Measurements from ENCODE around the gene GOLGA6L10.
"Not testable (repeated sequence)": the region's sequence is repeated elsewhere in the genome, so short reads cannot be mapped to it uniquely, and the experiment has no call there.

The GOLGA6L10 gene

DNA sequence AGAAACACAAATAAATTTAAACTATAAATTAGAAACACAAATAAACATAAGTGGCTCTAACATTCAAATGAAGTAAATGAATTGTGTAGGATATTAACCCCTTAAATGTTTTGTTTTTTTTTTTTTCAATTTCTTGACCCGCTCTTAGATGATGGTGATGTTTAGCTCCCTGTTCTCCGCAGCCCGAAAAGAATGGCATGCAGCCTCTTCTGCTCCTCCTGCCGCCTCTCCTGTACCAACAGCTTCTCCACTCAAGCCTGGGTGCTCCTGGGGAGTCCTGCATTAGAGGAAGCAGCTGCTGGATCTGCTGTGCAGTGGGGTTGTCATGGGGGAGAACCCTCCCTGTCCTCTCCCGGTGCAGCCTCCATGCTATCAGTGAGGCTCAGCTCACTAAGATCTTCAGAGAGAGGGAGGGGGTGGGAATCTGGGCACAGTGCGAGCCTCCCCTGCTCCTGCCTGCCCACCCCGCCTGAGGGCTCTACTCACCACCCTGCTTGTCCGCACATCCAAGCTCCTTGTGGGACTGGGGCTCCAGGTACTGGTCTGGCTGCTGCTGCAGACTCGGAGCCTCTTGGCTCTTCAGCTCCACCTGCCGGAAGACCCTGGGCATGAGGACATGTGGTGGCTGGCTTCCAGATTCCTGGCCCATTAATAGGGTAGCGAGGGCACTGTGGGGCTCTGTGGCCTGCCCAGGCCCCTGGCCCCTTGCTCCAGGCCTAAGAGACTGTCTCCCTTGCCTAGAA is 6.5 kb downstream of the GOLGA6L10 start:
- not testable (repeated sequence) for DNase-seq (ENCODE audit: low spot score)

DNA sequence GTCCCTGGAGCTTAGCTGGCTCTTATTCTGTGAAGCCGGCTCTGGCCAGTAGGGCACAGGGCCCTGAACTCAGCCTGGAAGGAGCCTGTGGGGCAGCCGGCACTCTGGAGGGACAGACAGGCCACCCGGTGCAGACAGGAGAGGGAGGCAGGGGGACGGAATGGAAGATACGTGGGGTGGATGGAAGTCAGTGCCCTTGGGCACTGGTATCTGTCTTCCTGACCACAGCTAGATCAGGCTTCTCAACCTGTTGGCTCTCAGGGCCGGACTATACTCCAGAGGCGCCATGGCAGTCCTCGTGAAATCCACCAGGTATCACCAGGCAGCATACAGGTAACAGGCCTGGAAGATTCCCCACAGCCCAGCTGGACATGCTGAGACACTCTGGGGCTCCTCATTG is 10.7 kb downstream of the GOLGA6L10 start:
- DNase-seq (ENCODE audit: low spot score), result not testable (repeated sequence)

DNA sequence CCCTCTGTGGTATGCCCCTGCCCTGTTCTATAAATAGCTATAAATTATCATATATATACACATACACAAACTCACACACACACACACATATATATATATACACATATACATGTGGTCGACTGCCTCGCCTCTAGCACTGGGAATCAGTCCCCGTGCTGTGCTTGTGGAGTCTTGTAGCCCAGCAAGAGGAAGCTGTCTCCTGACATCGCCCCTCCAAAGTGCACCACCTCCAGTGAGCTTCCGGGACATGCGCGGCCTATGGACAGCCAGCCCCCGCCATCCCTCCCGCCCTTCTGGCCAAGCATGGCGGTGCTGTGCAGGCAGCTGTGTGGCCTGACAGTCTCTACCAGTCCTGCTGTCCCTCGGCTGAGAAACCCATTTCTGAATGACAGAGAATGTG is 11.2 kb downstream of the GOLGA6L10 start:
- DNase-seq (ENCODE audit: low spot score), result not testable (repeated sequence)

DNA sequence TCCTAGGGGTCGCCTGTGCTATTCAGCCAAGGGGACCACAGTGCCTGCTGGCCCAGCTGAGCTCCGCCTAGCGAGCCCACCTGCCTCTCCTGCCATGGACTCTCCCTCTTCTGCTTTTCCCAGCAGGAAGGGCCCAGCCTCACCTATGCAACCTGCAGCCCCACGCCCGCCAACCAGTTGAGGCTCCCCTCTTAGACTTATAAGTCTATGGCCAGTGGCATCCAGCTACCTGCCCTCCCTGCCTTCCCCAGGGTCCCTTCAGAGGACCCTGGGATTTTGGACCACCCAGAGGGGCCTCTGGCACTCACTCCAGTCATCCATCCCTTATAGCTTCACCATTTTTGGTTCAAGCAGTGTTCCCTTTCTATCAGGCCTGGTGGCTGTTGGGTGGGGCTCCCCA is 12.2 kb downstream of the GOLGA6L10 start:
- DNase-seq (ENCODE audit: low spot score), result not testable (repeated sequence)

DNA sequence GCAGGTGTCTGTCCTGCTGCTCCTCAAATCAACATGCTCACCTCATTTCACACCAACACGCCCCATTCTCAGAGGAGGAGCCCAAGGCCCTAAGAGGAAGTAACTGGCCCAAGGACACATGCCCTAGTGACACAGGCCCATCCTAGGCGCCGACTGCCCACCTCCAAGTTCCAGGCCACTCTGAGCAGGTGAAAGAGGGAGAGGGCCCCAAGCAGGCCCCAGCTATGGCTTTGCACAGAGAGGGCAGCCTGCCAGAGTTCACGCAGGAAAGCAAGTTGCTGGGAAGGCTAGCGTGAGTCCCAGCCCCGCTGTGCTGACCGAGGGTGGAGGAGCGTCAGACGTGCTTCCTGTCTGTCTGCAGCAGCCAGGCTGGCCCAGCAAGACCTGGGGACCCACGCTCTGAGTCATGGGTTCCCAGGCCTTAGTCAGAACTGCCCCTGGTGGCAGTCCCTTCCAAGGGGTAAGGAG is 13.1 kb downstream of the GOLGA6L10 start:
- not testable (repeated sequence) for DNase-seq (ENCODE audit: low spot score)

DNA sequence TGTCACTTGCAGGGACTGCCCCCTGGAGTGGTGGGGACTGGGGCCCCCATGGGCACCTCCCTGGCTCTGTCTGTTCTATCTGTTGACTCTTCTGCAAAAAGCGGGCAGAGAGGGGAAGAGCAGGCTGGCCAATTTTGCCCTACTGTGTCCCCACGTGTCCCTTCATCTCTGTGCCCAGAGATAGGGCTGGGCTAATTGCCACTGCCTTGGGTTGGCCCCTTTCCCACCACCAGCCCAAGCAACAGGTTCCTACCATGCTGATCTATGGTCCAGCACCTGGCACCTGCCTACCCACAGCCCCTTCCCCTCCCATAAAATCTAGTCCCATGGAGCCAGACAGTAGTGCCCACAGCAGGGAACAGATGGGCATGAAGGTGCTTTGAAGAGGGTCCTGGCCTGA is 14.3 kb downstream of the GOLGA6L10 start:
- DNase-seq (ENCODE audit: low spot score), result not testable (repeated sequence)

DNA sequence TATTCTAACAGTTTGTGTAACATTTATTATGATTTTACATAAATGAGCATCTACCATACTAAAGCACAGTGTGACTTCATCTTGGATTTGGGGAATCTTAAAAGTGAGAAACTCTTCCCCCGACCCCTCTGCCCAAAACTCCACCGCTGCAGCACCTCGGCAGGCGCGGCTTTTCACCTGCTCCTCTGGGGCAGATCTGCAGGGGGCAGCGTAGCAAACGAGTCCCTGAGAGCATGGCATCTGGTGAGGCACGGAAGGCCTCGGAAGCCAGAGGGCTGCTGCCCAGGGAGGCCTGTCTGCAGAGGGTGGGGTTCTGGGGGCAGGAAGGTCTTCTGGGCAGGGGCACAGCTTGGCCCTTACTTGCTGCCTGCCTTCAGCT is 14.7 kb downstream of the GOLGA6L10 start:
- not testable (repeated sequence) for DNase-seq (ENCODE audit: low spot score)

DNA sequence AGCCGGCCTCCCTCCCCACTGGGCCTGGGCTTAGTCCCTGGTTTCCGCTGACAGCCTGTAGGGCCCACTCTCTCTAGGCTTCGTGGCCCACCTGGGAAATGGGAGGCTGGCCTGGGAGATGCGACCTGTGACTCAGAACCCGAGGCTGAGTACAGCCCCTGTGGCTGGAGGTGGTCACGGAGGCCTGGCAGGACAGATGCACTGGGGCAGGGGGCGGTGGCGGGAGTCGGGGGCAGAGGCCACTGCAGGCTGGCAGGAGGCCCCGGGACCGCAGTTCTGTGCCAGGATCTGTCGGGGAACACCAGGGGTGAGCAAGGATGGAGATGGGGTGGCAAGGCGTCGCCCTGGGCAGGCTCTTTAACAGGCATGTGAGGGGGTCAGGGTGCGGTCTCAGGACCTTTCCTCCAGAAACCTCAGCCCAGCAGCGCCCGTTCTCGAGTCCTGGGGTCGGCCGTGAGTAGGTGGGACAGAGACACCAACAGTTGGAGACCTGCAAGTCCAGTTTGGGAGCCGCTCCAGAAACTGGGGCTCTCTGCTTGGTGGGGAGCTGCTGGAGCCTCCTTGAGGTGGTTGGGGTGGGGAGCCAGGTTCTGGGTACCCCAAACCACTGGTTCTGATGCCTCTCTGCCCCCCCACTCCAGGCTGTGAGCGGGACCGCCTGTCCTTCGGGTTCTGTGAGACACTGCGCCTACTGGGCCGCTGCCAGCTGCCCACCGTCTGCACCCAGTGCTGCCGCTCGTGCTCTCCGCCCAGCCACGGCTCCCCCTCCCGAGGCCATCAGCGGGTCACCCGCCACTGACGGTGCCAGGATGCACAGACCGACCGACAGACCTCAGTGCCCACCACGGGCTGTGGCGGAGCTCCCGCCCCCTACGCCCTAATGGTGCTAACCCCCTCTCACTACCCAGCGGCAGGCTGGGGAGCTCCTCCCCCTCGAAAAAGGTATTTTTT is 15.4 kb downstream of the GOLGA6L10 start:
- not testable (repeated sequence) for DNase-seq (ENCODE audit: low spot score)

DNA sequence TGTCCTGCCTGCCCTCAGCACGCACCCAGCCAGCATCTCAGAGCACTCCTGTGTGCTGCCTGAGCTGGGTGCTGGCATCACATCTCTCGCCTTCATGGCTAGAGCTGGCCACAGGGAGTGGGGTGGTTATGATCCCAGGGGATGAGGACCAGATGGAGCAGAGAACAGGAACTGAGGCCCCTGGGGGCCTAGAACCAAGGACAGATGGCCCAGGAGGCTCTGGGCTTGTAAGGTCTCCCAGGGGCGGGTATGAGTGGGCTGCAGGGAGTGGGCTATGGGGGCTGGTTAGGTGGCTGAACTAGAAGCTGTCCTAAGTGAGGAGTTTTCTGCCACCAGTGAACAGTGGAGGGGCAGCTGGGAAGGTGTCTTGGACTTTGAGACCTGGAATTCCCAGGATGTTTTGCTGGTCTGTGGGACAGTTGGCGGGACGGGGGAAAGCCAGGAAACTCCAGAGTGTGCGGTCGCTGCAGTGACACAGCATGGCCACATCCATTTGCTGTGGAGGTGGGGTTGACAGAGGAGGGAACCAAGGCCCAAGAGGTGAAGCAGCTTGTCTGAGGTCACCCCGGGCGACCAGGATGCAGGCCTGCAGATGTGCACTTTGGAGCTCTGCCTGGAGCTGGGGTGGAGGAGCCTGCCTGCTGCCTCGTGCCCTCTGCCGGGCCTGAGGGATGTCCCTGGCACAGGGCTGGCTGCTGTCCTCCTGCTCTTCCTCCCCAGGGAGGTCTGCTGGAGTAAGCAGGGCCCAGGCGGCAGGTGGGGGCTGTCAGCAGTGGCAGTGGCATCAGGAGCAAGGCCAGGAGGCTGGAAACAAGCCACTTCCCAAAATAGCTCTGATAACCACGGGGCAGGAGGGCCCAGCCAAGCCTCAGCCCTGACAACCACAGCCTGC is 16.3 kb downstream of the GOLGA6L10 start:
- not testable (repeated sequence) for DNase-seq (ENCODE audit: low spot score)

DNA sequence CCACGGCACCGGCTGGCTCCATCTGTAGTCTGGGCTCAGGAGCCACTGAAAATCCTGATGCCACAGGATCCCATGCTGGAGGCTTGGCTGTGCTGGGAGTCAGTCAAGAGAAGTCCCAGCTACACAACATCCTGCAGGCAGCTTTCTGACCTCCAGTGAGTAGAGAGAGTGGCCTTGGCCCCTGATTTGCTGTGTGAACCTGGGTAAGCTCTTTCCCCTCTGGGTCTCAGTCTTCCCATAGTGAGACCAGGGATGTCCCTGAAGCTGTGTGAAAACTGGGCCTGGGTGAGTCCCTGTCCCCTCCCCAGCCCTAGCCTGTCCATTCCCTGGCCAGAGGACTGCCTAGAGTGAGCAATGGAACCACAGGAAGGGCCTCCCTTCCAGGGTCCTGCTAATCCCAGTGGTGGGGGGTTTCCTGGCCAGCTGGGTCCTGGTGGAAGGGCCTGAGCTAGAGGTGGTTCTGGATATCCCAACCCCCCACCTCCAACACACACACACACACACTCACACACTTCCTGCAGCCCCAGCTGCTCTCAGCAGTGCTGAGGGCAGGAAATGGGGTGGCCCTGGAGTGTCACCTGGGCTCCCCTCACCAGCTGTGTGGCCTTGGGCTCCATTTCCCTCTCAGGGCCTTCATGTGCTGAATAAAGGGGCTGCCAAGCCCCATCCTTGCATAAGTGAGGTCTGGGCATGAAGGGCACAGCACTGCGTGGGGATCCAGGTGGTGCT is 17.5 kb downstream of the GOLGA6L10 start:
- DNase-seq (ENCODE audit: low spot score), result not testable (repeated sequence)

DNA sequence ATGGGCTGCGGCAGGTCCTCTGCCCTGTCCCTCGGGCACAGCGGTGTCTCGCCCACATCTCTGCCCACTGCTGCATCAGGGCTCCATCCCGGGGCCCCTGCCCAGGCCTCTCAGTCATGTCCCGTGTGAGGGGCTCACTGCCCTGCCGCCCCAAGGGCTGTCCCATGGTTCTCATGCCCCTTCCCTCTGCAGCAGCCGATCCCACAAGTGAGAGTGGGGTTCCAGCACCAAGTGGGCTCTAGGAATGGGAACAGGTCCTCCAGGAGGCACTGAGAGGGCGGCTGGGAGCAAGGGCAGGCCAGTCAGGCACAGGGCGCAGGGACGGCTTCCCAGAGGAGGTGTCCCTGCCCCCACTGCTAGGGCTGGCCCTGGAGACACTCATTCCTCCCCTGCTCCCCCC is 18.4 kb downstream of the GOLGA6L10 start:
- DNase-seq (ENCODE audit: low spot score), result not testable (repeated sequence)

DNA sequence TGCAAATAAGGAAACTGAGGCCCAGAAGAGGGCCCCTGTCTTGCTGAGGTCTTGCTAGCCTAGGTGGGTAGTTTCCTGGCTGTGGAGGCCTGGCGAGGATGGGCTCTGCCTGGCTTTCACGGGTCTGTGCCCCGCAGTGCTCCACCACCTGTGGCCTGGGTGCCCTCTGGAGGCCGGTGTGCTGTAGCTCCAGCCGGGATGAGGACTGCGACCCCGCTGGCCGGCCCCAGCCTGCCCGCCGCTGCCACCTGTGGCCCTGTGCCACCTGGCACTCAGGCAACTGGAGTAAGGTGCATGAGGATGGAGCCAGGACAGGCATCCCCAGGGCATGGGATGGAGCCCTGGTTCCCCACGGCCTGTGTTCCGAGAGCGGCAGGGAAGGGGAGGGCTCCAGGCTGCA is 20.2 kb downstream of the GOLGA6L10 start:
- not testable (repeated sequence) for DNase-seq (ENCODE audit: low spot score)

DNA sequence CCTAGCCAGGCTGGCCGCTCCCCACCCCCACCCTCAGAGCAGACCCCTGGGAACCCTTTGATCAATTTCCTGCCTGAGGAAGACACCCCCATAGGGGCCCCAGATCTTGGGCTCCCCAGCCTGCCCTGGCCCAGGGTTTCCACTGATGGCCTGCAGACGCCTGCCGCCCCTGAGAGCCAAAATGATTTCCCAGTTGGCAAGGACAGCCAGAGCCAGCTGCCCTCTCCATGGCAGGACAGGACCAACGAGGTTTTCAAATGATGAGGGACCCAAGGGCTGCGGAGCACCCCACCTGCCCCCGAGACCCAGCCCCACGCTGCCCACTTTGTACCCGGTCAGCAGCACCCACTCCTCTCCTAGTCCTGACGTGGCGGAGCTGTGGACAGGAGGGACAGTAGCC is 21.9 kb downstream of the GOLGA6L10 start:
- DNase-seq (ENCODE audit: low spot score), result not testable (repeated sequence)

DNA sequence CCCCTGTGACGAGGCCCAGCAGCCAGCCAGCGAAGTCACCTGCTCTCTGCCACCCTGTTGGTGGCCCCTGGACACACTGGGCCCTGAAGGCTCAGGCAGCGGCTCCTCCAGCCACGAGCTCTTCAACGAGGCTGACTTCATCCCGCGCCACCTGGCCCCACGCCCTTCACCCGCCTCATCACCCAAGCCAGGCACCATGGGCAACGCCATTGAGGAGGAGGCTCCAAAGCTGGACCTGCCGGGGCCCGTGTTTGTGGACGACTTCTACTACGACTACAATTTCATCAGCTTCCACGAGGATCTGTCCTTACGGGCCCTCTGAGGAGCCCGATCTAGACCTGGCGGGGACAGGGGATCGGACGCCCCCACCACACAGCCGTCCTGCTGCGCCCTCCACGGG is 22.4 kb downstream of the GOLGA6L10 start:
- DNase-seq (ENCODE audit: low spot score), result not testable (repeated sequence)

DNA sequence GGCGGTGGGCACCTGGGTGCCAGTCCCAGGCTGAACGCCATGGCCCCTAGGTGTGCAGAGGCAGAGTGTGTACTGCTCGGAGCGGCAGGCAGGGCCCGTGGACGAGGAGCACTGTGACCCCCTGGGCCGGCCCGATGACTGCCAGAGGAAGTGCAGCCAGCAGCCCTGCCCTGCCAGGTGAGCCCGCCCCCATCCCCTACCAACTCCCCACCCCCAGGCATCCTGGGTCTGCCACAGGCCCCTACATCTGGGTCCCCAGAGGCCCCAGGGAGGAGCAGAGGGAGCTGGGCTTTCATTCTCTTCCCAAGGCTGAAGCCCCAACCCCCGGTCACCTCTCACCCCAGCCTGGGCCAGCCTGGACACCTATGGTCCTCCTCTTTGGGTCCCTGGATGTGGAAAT is 23.6 kb downstream of the GOLGA6L10 start:
- not testable (repeated sequence) for DNase-seq (ENCODE audit: low spot score)

DNA sequence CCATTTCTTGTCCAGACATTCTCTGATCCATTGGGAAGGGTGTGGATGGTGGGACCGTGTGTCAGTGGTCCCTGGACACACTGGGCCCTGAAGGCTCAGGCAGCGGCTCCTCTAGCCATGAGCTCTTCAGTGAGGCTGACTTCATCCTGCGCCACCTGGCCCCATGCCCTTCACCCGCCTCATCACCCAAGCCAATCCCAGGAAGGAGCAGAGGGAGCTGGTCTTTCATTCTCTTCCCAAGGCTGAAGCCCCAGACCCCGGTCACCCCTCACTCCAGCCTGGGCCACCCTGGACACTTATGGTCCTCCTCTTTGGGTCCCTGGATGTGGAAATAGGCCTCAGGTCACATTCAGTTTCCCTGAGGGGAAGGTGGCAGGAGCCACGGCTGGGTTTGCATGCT is 24.4 kb downstream of the GOLGA6L10 start:
- not testable (repeated sequence) for DNase-seq (ENCODE audit: low spot score)

DNA sequence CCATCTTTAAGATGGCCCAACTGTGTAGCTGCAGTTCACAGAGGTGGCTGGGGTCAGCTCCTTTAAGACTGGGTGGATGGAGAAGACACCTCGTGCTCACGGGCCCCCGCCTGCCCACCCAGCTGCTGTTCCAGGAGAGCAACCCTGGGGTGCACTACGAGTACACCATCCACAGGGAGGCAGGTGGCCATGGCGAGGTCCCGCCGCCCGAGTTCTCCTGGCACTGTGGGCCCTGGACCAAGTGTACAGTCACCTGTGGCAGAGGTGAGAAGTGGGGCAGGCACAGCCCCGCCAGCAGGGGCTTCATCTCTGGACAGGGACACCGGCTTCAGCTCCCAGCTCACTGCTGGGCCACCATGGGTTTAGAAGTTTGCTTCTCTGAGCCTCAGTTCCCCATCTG is 26.8 kb downstream of the GOLGA6L10 start:
- DNase-seq (ENCODE audit: low spot score), result not testable (repeated sequence)

DNA sequence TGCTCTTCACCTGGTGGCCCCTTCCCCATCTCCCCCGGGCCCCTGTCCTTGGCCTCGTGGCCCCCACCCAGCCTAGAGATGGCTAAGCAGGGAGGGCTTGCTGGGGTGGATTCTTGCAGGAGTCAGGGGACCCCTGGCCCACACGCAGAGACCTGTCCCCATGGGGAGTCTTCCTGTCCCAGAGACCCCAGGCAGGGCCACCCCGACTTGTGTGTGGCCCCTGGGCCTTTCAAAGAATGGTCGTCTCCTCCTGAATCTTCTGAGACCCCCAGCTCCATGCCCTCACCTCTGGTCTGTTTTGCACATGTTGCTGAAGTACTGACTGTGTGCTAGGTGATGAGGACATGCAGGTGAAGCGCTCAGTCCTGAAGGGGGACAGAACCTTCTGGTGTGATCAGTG is 28.4 kb downstream of the GOLGA6L10 start:
- not testable (repeated sequence) for DNase-seq (ENCODE audit: low spot score)

DNA sequence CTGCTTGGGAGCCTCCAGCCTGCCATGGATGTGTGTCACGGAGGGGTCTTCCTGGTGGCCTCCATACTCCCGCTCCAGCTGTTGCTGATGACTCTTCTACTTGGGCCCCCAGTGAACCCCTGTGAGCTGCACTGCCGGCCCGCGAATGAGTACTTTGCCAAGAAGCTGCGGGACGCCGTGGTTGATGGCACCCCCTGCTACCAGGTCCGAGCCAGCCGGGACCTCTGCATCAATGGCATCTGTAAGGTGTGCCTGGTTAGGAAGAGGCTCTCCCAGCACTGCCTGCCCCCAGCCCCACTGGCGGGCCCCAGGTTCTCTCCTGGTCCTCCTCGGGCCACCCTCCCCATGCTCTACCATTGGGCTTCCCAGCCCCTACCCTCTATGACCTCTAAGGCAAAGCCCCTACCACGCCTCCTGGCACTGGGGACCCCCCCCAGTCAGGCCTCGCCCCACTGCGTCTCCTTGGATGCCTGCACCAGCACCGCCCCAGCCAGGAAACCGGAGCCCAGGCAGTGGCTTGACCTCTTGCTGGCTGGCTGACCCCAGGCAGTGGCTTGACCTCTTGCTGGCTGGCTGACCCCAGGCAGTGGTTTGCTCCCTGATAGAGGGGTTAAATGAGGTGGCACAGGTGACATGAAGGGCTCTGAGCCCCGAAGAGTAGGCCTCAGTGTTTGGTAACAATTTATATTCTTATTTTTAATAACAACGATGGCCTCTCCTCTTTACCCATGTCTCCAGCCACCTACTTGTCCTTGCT is 29.6 kb downstream of the GOLGA6L10 start:
- DNase-seq (ENCODE audit: low spot score), result not testable (repeated sequence)

DNA sequence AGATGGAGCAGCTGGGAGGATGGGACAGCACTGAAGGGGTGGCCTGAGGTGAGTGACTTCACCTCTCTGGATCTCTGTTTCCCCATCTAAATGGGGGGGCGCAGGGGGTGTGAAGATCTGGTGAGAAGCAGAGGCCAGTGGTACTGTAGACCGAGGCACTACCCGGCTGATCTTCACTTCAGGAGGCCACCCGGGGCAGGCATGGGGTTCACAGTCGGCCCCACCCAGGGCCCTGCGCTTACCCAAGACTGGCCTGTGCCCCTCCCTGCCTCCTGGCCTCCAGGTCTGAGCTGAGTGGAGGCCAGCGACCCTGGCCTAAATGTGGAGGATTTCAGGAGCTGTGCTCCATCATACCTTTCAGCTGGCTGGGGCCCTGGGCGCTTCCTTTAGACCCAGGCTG is 31.0 kb downstream of the GOLGA6L10 start:
- not testable (repeated sequence) for DNase-seq (ENCODE audit: low spot score)

All from hepatic stellate cell (primary cell).